OCI-LY7 (cell line): ENCODE data around the gene TMEM218. TPM values are rescaled to one million over a fixed set of nuclear protein-coding genes. Genes with fewer than 3 reads are reported as not detected.

ENCODE experiments used
- BruUV-seq: library from RNA; stranded (reverse); fragments of 400-500 nt; replicated peaks from 2 replicates; lab custom pipeline; 2021; lab: Mats Ljungman, UMichigan
- CTCF ChIA-PET: fragments of 300-600 bp; sonication (Branson Sonifier 250); formaldehyde crosslinking; loops from one replicate; lab custom pipeline; 2022; ENCODE audit warnings: antibody characterized with exemption; ENCODE audit not compliant: unreplicated experiment; lab: Charles Lee
- POLR2A ChIA-PET: fragments of 300-600 bp; sonication (Branson Sonifier 250); formaldehyde crosslinking; loops from one replicate; lab custom pipeline; 2022; ENCODE audit warnings: antibody characterized with exemption; lab: Charles Lee
- DNase-seq: peaks from one replicate; pipeline ENCODE4 v3.0.0-alpha.2; 2015; ENCODE audit warnings: low spot score
- H2AFZ ChIP-seq: fragments of 200-600 bp; sonication (generic), shearing (Covaris generic); 2 replicates; pipeline ENCODE4 v1.6.1; 2014; ENCODE audit warnings: mild to moderate bottlenecking, antibody characterized with exemption, low read length, moderate library complexity
- H3K27ac ChIP-seq: fragments of 200-600 bp; sonication (generic); 2 replicates; pipeline ENCODE4 v1.5.1; 2014; ENCODE audit warnings: mixed run types, low read depth, mild to moderate bottlenecking, moderate library complexity, low read length, inconsistent platforms; ENCODE audit not compliant: poor library complexity, severe bottlenecking
- H3K36me3 ChIP-seq: fragments of 200-600 bp; sonication (generic); 2 replicates; pipeline ENCODE4 v1.6.1; 2014; ENCODE audit warnings: mild to moderate bottlenecking, antibody characterized with exemption, low read length, moderate library complexity, mixed read lengths; ENCODE audit not compliant: insufficient read depth
- H3K4me1 ChIP-seq: fragments of 200-600 bp; sonication (generic); 2 replicates; pipeline ENCODE4 v1.5.1; 2014; ENCODE audit warnings: mild to moderate bottlenecking, low read length; ENCODE audit not compliant: insufficient read depth, poor library complexity, severe bottlenecking
- H3K4me2 ChIP-seq: fragments of 200-600 bp; sonication (generic); 2 replicates; pipeline ENCODE4 v1.6.1; 2014; ENCODE audit warnings: mild to moderate bottlenecking, low read length
- H3K4me3 ChIP-seq: fragments of 200-600 bp; sonication (generic); 2 replicates; pipeline ENCODE4 v1.5.1; 2014; ENCODE audit warnings: mild to moderate bottlenecking, low read depth, low read length; ENCODE audit not compliant: poor library complexity, severe bottlenecking
- H3K79me2 ChIP-seq: fragments of 200-600 bp; sonication (generic); 2 replicates; pipeline ENCODE4 v1.6.1; 2016; ENCODE audit warnings: low read depth, mild to moderate bottlenecking, low read length, moderate library complexity, mixed read lengths; ENCODE audit not compliant: insufficient read depth
- H3K9me2 ChIP-seq: fragments of 200-600 bp; sonication (generic); 2 replicates; pipeline ENCODE4 v1.6.1; 2016; ENCODE audit warnings: mild to moderate bottlenecking, low read length, mixed read lengths; ENCODE audit not compliant: insufficient read depth
- H3K9me3 ChIP-seq: fragments of 200-600 bp; sonication (generic); 2 replicates; pipeline ENCODE4 v1.6.1; 2014; ENCODE audit warnings: mild to moderate bottlenecking, mixed run types, low read length, mixed read lengths
- H4K20me1 ChIP-seq: fragments of 200-600 bp; sonication (generic); 2 replicates; pipeline ENCODE4 v1.6.1; 2014; ENCODE audit warnings: mild to moderate bottlenecking, antibody characterized with exemption, low read length, moderate library complexity, mixed read lengths; ENCODE audit not compliant: insufficient read depth
- EZH2phosphoT487 ChIP-seq: fragments of 200-600 bp; sonication (generic); IDR thresholded peaks from 2 replicates; pipeline ENCODE4 v1.6.1; 2018; ENCODE audit warnings: low read depth, borderline replicate concordance, mild to moderate bottlenecking, mixed run types, antibody characterized with exemption, low read length, moderate library complexity, mixed read lengths
- intact Hi-C: fragments of 100-400 bp; cut with micrococcal nuclease; formaldehyde crosslinking; loops from one replicate; pipeline ENCODE4 v1.10.0; 2022; ENCODE audit not compliant: unreplicated experiment
- total RNA-seq, 2 experiments: library from RNA; depleted of rRNA in 1 of 2; stranded (reverse); fragments of >200 nt in 1 of 2; shearing (Covaris generic) in 1 of 2; gene quantifications; 2 replicates each; pipeline ENCODE4 v1.2.3, GENCODE V29; 2014 to 2022
- TF ChIP-seq, protein P1 (sequence below): fragments of 200-600 bp; sonication (generic); conservative IDR thresholded peaks from 2 replicates; pipeline ENCODE4 v1.5.1; 2014; ENCODE audit warnings: mild to moderate bottlenecking, antibody characterized with exemption, low read length, moderate library complexity, mixed read lengths

The TMEM218 gene
- total RNA-seq, 2 experiments from 2014 or later, result 24.4 to 28.1 TPM

DNA sequence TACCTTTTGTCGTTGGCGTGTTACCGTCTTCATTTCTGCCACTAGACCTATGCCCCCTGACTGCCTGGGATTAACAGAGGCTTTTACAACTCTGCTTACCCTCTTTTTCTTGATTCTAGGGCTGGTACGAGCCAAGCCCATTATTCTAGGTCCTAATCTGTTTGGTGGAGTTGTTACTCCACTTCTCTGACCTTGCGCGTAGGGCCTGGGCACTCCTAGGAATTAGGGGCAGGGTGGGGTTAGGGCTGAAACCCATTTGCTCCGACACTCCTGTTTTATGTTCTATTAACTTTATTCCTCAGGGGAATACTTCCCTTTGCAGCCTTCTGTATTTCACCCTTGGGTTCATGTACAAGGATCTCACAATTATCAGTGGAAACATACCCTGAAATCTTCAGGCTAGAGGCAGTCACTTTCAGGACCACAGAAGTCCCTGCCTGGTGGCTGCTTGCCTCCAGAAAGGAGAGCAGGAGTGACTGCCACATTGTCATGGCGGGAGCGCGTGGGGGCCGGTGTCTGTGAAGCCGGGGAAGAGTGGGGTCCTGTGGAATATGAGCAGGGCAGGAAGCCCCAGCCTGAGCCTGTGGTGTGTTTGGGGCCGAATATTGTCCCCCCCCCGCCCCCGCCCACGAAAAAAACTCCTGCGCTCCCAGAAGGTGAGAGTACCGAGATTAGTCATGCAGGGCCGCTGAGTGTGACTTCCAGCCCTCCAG lies 49.1 kb downstream of the TMEM218 start:
- Histone ChIP-seq H4K20me1 (no peaks in the 10 kb centered on the region), H3K9me3 (no peaks in the 10 kb centered on the region), H3K79me2 (no peaks in the 10 kb centered on the region), H3K27ac (no peak overlapping the region), H2AFZ (no peak overlapping the region), H3K9me2 (no peaks in the 10 kb centered on the region), H3K4me3 (peak overlapping the region; percentile 55), H3K4me1 (peaks cover 5% of the 10 kb centered on the region), H3K4me2 (peak overlapping the region; percentile 71), H3K36me3 (no peaks in the 10 kb centered on the region)
- ChIA-PET CTCF (interaction anchor here (0.6 kb wide), 2 partner anchors 21 to 331 kb away, joined by 3 read pairs; no protein-coding TSS in a partner anchor), POLR2A (no interaction called here)
- TF ChIP-seq, protein P1, sequence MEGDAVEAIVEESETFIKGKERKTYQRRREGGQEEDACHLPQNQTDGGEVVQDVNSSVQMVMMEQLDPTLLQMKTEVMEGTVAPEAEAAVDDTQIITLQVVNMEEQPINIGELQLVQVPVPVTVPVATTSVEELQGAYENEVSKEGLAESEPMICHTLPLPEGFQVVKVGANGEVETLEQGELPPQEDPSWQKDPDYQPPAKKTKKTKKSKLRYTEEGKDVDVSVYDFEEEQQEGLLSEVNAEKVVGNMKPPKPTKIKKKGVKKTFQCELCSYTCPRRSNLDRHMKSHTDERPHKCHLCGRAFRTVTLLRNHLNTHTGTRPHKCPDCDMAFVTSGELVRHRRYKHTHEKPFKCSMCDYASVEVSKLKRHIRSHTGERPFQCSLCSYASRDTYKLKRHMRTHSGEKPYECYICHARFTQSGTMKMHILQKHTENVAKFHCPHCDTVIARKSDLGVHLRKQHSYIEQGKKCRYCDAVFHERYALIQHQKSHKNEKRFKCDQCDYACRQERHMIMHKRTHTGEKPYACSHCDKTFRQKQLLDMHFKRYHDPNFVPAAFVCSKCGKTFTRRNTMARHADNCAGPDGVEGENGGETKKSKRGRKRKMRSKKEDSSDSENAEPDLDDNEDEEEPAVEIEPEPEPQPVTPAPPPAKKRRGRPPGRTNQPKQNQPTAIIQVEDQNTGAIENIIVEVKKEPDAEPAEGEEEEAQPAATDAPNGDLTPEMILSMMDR, result no peak
- TF ChIP-seq EZH2phosphoT487, result no peak
- intact Hi-C loops, result no loop called here
- no TSS peak for BruUV-seq
- no peak for DNase-seq

DNA sequence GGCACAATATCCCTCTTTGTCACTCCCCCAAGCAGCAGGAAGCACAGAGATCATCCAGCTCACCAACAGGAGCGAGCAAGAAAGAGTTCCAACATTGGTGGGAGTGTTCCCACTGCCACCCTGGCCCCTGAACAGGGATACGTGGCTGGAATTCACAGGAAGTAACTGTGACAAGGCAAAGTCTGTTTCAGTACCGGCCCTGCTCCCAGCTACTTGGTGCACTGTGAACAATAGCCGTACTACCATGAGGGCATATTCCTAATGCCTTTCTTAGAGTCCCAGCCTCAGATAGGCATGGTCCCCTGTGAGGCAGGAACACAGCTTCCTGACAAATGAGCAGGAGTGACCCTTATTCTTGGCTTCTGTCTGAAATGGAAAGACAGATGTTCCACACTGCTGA lies 50.1 kb downstream of the TMEM218 start:
- POLR2A ChIA-PET, result interaction anchor here (0.5 kb wide), 1 partner anchor 285 kb away, joined by 3 read pairs; no protein-coding TSS in a partner anchor
- BruUV-seq, result no TSS peak

DNA sequence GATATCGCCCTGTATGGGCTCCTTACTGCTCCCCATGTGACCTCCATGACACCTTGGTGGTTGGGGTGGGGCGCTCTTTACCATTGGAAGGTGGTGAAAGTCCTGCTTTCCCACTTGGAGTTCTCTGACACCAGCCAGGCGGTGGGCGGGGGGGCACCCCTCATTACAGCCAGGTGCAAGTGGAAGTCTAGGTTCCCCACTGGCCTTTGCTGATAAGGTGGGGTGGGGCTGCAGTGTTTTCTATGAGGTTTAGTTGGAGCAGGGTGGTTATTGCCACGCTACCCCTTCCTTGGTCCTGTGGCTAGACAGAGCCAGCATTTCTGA lies 53.8 kb downstream of the TMEM218 start:
- H3K4me2 ChIP-seq, result no peak overlapping the region
- H3K4me3 ChIP-seq, result no peak overlapping the region
- H3K36me3 ChIP-seq, result no peaks in the 10 kb centered on the region
- ChIA-PET POLR2A (no interaction called here), CTCF (no interaction called here)
- no peaks in the 10 kb centered on the region for H3K4me1 ChIP-seq
- intact Hi-C loops, result no loop called here
- H2AFZ ChIP-seq, result no peak overlapping the region
- no peaks in the 10 kb centered on the region for H4K20me1 ChIP-seq
- no peak for TF ChIP-seq EZH2phosphoT487
- TF ChIP-seq, protein P1, result no peak
- H3K27ac ChIP-seq, result no peak overlapping the region
- BruUV-seq, result no TSS peak
- H3K9me2 ChIP-seq, result no peaks in the 10 kb centered on the region
- no peaks in the 10 kb centered on the region for H3K79me2 ChIP-seq
- DNase-seq, result no peak
- no peaks in the 10 kb centered on the region for H3K9me3 ChIP-seq

More for the DNA sequence above, 50.1 kb downstream of the TMEM218 start:
- TF ChIP-seq, protein P1, result no peak
- no peak for TF ChIP-seq EZH2phosphoT487
- H3K4me3 ChIP-seq, result no peak overlapping the region
- CTCF ChIA-PET, result no interaction called here
- peaks cover 5% of the 10 kb centered on the region for H3K4me1 ChIP-seq
- H3K4me2 ChIP-seq, result no peak overlapping the region
- no peaks in the 10 kb centered on the region for H3K9me2 ChIP-seq
- no peak overlapping the region for H3K27ac ChIP-seq
- no peak for DNase-seq
- intact Hi-C loops, result no loop called here
- no peaks in the 10 kb centered on the region for H3K9me3 ChIP-seq
- H3K79me2 ChIP-seq, result no peaks in the 10 kb centered on the region
- no peaks in the 10 kb centered on the region for H3K36me3 ChIP-seq
- H2AFZ ChIP-seq, result no peak overlapping the region
- H4K20me1 ChIP-seq, result no peaks in the 10 kb centered on the region
